Right ventricle myocardium inferior (tissue), 1 donor: ENCODE data around the gene MYL5. TPM values are rescaled to one million over a fixed set of nuclear protein-coding genes. Genes with fewer than 3 reads are reported as not detected.

Experiments
- ATAC-seq: fragments of 200-7000 bp; cut with Tn5 transposase; one replicate; pipeline ENCODE4 v1.9.1; 2020; ENCODE audit warnings: mild to moderate bottlenecking, moderate library complexity
- DNase-seq: peaks from one replicate; pipeline ENCODE4 v3.0.0; 2021; ENCODE audit errors: missing footprints
- intact Hi-C: fragments of 100-400 bp; cut with DNase I; formaldehyde crosslinking; loops from one replicate; pipeline ENCODE4 v1.11.0; 2022
- long read RNA-seq: library from polyadenylated mRNA; unstranded; transcript quantifications from one replicate; pipeline ENCODE4 v2.0.0, GENCODE V29; 2021
- total RNA-seq: library from RNA; stranded (reverse); fragmentation: NEBNext Ultra II Directional; extraction: Animal tissue kit (Norgen Biotek cat#: 25700); gene quantifications from one replicate; pipeline ENCODE4 v1.2.1, GENCODE V29; 2021
- donor health status: DM: no; HTN: yes; CAD: no; lungs with severe emphysema.

The MYL5 gene, protein sequence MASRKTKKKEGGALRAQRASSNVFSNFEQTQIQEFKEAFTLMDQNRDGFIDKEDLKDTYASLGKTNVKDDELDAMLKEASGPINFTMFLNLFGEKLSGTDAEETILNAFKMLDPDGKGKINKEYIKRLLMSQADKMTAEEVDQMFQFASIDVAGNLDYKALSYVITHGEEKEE
- 3.9 TPM for total RNA-seq
- long read RNA-seq, result 0 reads

- DNase-seq (peak; percentile 99), ATAC-seq (peak; percentile 93)
- intact Hi-C loops, result no loop called here
These were observed at the start of gene MYL5, which contains the start of gene ATP5ME for GRCh38 chr4:674172-675035. Gene MYL5, plus strand, starts transcription at chr4:674542. Its CDS starts 3,485 bp downstream, at chr4:678027. Gene ATP5ME, minus strand, starts transcription at chr4:674276. Its CDS starts 29 bp downstream, at chr4:674247.

GRCh38 chr4:624705-625590 lies 49.4 kb upstream of the MYL5 start, which contains the start of gene PDE6B:
Gene PDE6B, plus strand, starts transcription at chr4:625573. Its CDS starts 54 bp downstream, at chr4:625627.
- ATAC-seq (no peak), DNase-seq (no peak)
- intact Hi-C loops, result no loop called here

DNA sequence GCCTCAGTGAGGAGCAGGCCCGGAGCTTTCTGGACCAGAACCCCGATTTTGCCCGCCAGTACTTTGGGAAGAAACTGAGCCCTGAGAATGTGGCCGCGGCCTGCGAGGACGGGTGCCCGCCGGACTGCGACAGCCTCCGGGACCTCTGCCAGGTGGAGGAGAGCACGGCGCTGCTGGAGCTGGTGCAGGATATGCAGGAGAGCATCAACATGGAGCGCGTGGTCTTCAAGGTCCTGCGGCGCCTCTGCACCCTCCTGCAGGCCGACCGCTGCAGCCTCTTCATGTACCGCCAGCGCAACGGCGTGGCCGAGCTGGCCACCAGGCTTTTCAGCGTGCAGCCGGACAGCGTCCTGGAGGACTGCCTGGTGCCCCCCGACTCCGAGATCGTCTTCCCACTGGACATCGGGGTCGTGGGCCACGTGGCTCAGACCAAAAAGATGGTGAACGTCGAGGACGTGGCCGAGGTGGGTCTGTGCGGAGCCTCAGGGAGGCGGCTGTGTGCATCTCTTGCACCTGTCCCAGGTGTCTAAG lies 48.6 kb upstream of the MYL5 start:
- DNase-seq (no peak), ATAC-seq (no peak)
- intact Hi-C loops, result no loop called here

DNA sequence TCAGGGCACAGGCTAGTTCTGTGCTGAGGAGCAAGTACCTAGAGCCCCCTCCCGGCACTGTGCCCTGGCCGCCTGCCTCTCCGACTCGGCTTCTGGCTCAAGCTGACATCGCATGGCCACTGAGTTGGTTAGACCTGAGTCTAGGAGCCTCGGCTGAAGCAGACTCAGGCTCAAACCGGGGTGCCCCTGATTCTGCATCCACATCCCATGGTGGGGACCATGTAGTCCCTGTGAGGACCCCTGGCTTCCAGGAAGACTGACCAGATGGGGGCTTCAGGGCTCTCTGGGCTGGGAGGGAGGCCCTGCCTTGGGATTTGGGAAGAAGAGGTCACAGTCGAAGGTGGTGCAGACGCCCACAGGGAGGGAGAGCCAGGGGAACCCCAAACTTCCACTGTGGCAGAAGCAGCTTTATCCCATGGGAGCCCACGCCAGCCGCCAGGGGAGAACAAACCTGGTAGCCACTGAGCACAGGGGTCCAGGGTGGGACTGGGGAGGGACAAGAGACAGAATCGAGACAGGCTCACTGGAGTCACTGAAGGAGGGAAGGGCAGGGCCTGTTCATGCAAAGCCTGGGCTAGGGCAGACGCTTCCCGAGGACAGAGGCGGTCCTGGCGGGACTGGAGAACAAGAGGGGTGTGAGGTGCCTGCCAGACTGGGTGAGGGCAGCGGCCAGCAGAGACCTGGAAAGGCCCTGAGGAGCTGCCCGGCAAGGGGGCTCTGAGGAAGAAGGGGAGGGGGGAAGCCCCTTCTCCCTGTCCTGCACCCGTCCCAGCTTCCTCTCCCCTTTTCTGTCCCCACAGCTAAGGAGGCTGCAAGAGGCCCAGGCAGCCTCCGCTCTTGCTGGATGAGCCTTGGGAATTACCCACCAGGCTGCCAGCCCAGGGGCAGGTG lies 47.9 kb upstream of the MYL5 start:
- ATAC-seq, result no peak
- no peak for DNase-seq

DNA sequence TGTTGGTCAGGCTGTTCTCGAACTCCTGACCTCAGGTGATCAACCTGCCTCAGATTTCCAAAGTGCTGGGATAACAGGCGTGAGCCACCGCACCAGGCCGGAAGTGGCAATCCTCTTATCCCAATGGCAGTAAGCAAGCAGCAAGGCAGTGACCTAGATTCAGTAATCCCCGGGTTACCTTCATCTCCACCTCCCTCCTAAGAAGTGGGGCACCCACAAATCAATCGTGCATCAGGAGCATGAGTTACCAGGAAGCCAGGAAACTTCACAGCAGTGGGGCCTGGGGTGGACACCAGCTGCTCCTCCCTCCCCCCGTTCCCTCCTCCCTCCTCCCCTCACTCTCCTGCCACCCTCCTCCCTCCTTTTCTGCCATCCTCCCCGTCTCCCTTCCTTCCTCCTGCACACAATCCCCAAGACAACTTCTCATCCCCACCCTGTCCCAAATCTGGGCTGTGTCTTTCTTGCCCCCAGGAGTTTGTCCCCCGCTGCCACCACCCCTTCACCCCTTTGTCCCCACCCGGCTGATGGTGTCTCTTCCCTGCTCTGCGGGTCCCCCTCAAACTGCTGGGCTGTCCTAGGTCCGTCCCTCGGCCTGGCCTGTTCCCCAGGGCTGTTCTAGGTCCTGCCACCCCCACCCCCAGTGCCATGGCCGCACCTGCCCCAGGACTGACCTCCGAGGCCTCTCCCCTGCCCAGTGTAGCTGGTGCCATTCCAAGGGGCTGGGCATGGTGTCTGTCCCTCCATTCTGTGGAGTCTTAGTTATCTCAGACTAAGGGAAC lies 46.8 kb upstream of the MYL5 start:
- intact Hi-C loops, result no loop called here
- no peak for DNase-seq
- ATAC-seq, result no peak

More for the DNA sequence above, 47.9 kb upstream of the MYL5 start:
- intact Hi-C loops, result no loop called here

- no peak for ATAC-seq
- DNase-seq, result no peak
- intact Hi-C loops, result no loop called here
These were observed 46.0 kb upstream of the MYL5 start for GRCh38 chr4:628311-628741.

GRCh38 chr4:628821-629635 lies 45.3 kb upstream of the MYL5 start:
- ATAC-seq (no peak), DNase-seq (no peak)
- intact Hi-C loops, result no loop called here

- DNase-seq (no peak), ATAC-seq (no peak)
- intact Hi-C loops, result no loop called here
These were observed 44.8 kb upstream of the MYL5 start for GRCh38 chr4:629636-629914.

GRCh38 chr4:629915-630641 lies 44.3 kb upstream of the MYL5 start:
- DNase-seq (no peak), ATAC-seq (no peak)
- intact Hi-C loops, result no loop called here

DNA sequence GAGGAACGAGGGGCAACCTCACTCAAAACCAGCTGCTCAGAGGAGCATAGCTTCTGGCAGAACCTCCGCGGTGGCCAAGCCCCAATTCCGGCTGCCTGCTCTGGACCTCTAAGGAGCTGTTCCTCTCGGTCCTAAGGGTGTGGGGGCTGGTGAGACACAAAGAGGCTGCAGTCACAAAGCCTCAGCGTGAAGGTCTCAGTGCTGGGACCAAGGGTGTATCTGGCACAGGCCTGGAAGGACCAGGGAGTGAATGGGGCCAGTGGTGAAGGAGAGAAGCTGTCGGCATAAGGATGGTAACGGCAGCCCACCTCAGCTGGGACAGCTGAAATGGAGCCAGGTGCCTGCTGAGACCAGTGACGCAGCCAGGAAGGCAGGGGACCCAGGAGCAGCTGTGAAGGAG lies 43.7 kb upstream of the MYL5 start:
- ATAC-seq (no peak), DNase-seq (no peak)
- intact Hi-C loops, result no loop called here

- intact Hi-C loops, result no loop called here
- DNase-seq (no peak), ATAC-seq (no peak)
These were observed 42.0 kb upstream of the MYL5 start for GRCh38 chr4:632196-632790.

DNA sequence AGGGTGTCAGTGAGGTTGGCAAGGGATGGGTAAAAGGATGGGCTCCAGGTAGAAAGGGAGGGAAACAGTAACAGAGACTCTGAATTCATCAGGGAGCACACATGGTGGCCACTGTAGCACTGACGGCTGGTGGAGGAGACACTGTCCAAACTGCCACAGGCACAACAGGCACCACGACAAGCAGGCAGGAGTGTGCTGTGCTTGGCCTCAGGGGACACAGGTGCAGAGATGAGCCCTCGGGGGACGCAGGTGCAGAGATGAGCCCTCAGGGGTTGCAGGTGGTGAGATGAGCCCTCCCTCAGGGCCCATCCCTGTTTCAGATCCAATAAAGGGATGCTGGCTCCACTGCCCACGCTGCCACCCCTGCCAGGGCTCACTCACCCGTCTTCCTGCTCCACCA lies 41.4 kb upstream of the MYL5 start:
- peak; percentile 37 for DNase-seq
- intact Hi-C loops, result no loop called here

DNA sequence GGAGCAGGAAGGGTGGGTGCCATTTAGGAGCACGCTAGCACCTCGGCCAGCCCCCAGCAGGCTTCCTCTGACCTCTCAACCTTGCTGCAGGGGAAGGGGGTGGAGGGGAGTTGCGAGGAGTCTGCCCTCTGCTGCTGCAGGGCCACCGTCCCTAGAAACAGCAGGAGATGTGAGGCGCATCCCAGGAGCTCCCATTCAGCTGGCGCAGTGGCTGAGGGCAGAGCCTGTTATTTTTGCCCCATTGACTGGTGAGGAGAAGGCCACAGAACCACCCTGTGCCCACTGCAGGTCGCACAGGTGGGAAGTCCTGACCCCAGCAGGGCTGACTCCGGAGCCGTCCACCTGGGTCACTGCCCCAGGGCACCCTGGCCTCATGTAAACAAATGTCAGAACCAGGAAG lies 40.9 kb upstream of the MYL5 start:
- ATAC-seq (no peak), DNase-seq (peak; percentile 23)
- intact Hi-C loops, result no loop called here

More for the DNA sequence above, 41.4 kb upstream of the MYL5 start:
- ATAC-seq, result no peak

GRCh38 chr4:633976-634598 lies 40.3 kb upstream of the MYL5 start:
- no peak for ATAC-seq
- intact Hi-C loops, result no loop called here
- DNase-seq, result peak; percentile 56

- intact Hi-C loops, result no loop called here
- peak; percentile 34 for DNase-seq
- ATAC-seq, result no peak
These were observed 39.8 kb upstream of the MYL5 start for GRCh38 chr4:634599-634985.
